IMR-90 (cell line): Measurements from ENCODE around the gene OXNAD1.

Experiments used
- CEBPB ChIP-seq: IDR thresholded peaks from 2 replicates; pipeline ENCODE4 v1.6.1; 2012; ENCODE audit warnings: low read depth, low read length, improper control_type of control experiment
- CHD1 ChIP-seq: IDR thresholded peaks from 2 replicates; pipeline ENCODE4 v1.6.1; 2012; ENCODE audit warnings: low read depth, low read length, improper control_type of control experiment
- FOS ChIP-seq: fragments of 150-350 bp; IDR thresholded peaks from 2 replicates; pipeline ENCODE4 v1.6.1; 2016; ENCODE audit warnings: low read depth, low read length
- MAFK ChIP-seq: IDR thresholded peaks from 2 replicates; pipeline ENCODE4 v1.6.1; 2012; ENCODE audit warnings: low read depth, low read length, improper control_type of control experiment
- MAZ ChIP-seq: IDR thresholded peaks from 2 replicates; pipeline ENCODE4 v1.6.1; 2012; ENCODE audit warnings: low read depth, mild to moderate bottlenecking, low read length, improper control_type of control experiment, moderate library complexity, borderline replicate concordance
- MXI1 ChIP-seq: IDR thresholded peaks from 2 replicates; pipeline ENCODE4 v1.6.1; 2012; ENCODE audit warnings: low read depth, mild to moderate bottlenecking, low read length, moderate library complexity, borderline replicate concordance
- POLR2A ChIP-seq: IDR thresholded peaks from 2 replicates; pipeline ENCODE4 v1.6.1; 2012; ENCODE audit warnings: mild to moderate bottlenecking, low read depth, low read length
- RAD21 ChIP-seq: IDR thresholded peaks from 2 replicates; pipeline ENCODE4 v1.6.1; 2012; ENCODE audit warnings: low read length, improper control_type of control experiment
- SMC3 ChIP-seq: fragments of 150-350 bp; IDR thresholded peaks from 2 replicates; pipeline ENCODE4 v1.6.1; 2016; ENCODE audit warnings: low read depth, mild to moderate bottlenecking, antibody characterized with exemption, low read length, moderate library complexity
- TF ChIP-seq, protein P1 (sequence below): conservative IDR thresholded peaks from 2 replicates; pipeline ENCODE4 v1.5.1; 2012; ENCODE audit warnings: mild to moderate bottlenecking, low read depth, low read length, improper control_type of control experiment
- TF ChIP-seq, protein P2 (sequence below): fragments of 150-350 bp; IDR thresholded peaks from 2 replicates; pipeline ENCODE4 v1.6.1; 2017; ENCODE audit warnings: mild to moderate bottlenecking, antibody characterized with exemption, low read length, low read depth

DNA sequence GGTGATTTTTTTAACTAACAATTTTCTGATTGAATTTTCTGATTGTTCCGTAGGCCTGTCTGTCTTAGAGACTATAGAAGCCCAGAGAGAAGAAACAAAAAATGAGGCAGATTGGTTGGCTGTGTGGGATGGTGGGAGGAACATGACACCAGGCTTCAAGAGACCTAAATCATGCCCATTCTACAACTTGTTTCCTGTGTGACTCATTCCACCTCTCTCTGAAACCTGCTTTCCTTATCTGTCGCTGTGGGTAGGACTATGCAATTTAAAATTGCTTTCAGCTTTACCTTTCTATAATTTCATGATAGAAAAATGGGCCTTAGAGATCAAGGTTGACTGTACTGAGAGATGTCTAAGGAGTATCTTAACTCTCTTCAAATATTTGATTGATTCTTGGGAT is 44.5 kb downstream of the OXNAD1 start:
- no peak for TF ChIP-seq MAZ
- TF ChIP-seq, protein P1, sequence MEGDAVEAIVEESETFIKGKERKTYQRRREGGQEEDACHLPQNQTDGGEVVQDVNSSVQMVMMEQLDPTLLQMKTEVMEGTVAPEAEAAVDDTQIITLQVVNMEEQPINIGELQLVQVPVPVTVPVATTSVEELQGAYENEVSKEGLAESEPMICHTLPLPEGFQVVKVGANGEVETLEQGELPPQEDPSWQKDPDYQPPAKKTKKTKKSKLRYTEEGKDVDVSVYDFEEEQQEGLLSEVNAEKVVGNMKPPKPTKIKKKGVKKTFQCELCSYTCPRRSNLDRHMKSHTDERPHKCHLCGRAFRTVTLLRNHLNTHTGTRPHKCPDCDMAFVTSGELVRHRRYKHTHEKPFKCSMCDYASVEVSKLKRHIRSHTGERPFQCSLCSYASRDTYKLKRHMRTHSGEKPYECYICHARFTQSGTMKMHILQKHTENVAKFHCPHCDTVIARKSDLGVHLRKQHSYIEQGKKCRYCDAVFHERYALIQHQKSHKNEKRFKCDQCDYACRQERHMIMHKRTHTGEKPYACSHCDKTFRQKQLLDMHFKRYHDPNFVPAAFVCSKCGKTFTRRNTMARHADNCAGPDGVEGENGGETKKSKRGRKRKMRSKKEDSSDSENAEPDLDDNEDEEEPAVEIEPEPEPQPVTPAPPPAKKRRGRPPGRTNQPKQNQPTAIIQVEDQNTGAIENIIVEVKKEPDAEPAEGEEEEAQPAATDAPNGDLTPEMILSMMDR, result no peak
- no peak for TF ChIP-seq RAD21
- TF ChIP-seq POLR2A, result no peak
- TF ChIP-seq CEBPB, result no peak
- TF ChIP-seq MXI1, result no peak
- no peak for TF ChIP-seq MAFK
- TF ChIP-seq, protein P2, sequence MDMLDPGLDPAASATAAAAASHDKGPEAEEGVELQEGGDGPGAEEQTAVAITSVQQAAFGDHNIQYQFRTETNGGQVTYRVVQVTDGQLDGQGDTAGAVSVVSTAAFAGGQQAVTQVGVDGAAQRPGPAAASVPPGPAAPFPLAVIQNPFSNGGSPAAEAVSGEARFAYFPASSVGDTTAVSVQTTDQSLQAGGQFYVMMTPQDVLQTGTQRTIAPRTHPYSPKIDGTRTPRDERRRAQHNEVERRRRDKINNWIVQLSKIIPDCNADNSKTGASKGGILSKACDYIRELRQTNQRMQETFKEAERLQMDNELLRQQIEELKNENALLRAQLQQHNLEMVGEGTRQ, result no peak
- TF ChIP-seq CHD1, result no peak
- no peak for TF ChIP-seq SMC3
- no peak for TF ChIP-seq FOS
